Measurements from ENCODE around the gene ABCD3. TPM values are rescaled to one million over a fixed set of nuclear protein-coding genes. Genes with fewer than 3 reads are reported as not detected.
"Not testable (repeated sequence)": the region's sequence is repeated elsewhere in the genome, so short reads cannot be mapped to it uniquely, and the experiment has no call there.

Gene ABCD3
- total RNA-seq = 44.0 TPM

GRCh38 chr1:94417978-94418663 is at the start of gene ABCD3:
ABCD3 (plus strand) TSS chr1:94418389; CDS start chr1:94418479, 90 bp downstream.
- peak; percentile 100 for DNase-seq

- not testable (repeated sequence) for DNase-seq
Measured at GRCh38 chr1:94372771-94373170, 45.4 kb upstream of the ABCD3 start.

GRCh38 chr1:94373311-94373710 is 44.9 kb upstream of the ABCD3 start:
- DNase-seq = not testable (repeated sequence)

GRCh38 chr1:94375666-94376065 is 42.5 kb upstream of the ABCD3 start:
- not testable (repeated sequence) for DNase-seq

- DNase-seq = not testable (repeated sequence)
Measured at GRCh38 chr1:94378493-94378892, 39.7 kb upstream of the ABCD3 start.

GRCh38 chr1:94379615-94380014 is 38.6 kb upstream of the ABCD3 start:
- no peak for DNase-seq

GRCh38 chr1:94382201-94382600 is 36.0 kb upstream of the ABCD3 start:
- peak; percentile 2 for DNase-seq

- no peak for DNase-seq
Measured at GRCh38 chr1:94383966-94384408, 34.2 kb upstream of the ABCD3 start.

GRCh38 chr1:94384485-94385265 is 33.5 kb upstream of the ABCD3 start:
- DNase-seq = peak; percentile 4

- no peak for DNase-seq
Measured at GRCh38 chr1:94385308-94385929, 32.8 kb upstream of the ABCD3 start.

GRCh38 chr1:94389298-94389697 is 28.9 kb upstream of the ABCD3 start:
- no peak for DNase-seq

GRCh38 chr1:94394247-94394646 is 23.9 kb upstream of the ABCD3 start:
- DNase-seq = no peak

GRCh38 chr1:94395231-94395630 is 23.0 kb upstream of the ABCD3 start:
- DNase-seq = no peak

GRCh38 chr1:94395748-94396309 is 22.4 kb upstream of the ABCD3 start:
- no peak for DNase-seq

- DNase-seq = peak; percentile 7
Measured at GRCh38 chr1:94396356-94397010, 21.7 kb upstream of the ABCD3 start.

- no peak for DNase-seq
Measured at GRCh38 chr1:94398356-94398755, 19.8 kb upstream of the ABCD3 start.

- no peak for DNase-seq
Measured at GRCh38 chr1:94399453-94399852, 18.7 kb upstream of the ABCD3 start.

GRCh38 chr1:94401206-94401605 is 17.0 kb upstream of the ABCD3 start:
- DNase-seq = no peak

GRCh38 chr1:94406446-94406845 is 11.7 kb upstream of the ABCD3 start:
- no peak for DNase-seq

GRCh38 chr1:94408104-94408830 is 9.9 kb upstream of the ABCD3 start:
- no peak for DNase-seq

GRCh38 chr1:94411237-94411636 is 7.0 kb upstream of the ABCD3 start:
- no peak for DNase-seq

- no peak for DNase-seq
Measured at GRCh38 chr1:94413311-94413710, 4.9 kb upstream of the ABCD3 start.

Data from tongue (tissue), 2 donors.